ENCODE measurements around the gene ELOVL7.

ELOVL7 gene

GRCh38 chr5:60710362-60710761 is 133.7 kb downstream of the ELOVL7 start:
- DNase-seq: no peak

GRCh38 chr5:60705144-60705543 is 138.9 kb downstream of the ELOVL7 start:
- DNase-seq: no peak

- no peak for DNase-seq
These were observed 140.1 kb downstream of the ELOVL7 start for GRCh38 chr5:60703944-60704343.
